HepG2 (cell line): ENCODE measurements around the gene TMCO4. TPM values are rescaled to one million over a fixed set of nuclear protein-coding genes. Genes with fewer than 3 reads are reported as not detected.
A peak's percentile ranks its signal among the peaks of the same experiment; 100 is the strongest.

ENCODE experiments used
- CBX5 ChIP-seq: sonication (generic); formaldehyde crosslinking; IDR thresholded peaks from 2 replicates; pipeline ENCODE4 v1.4.0; 2020; ENCODE audit warnings: missing genetic modification reagents, borderline replicate concordance
- FOXP4 ChIP-seq: sonication (generic); formaldehyde crosslinking; IDR thresholded peaks from 2 replicates; pipeline ENCODE4 v1.4.0; 2020; ENCODE audit warnings: missing genetic modification reagents
- MLX ChIP-seq: IDR thresholded peaks from 2 replicates; pipeline ENCODE4 v1.6.1; 2016
- SALL2 ChIP-seq: sonication (generic); formaldehyde crosslinking; IDR thresholded peaks from 2 replicates; pipeline ENCODE4 v1.8.1; 2023; ENCODE audit warnings: mild to moderate bottlenecking, missing genetic modification reagents, inconsistent platforms
- SAP130 ChIP-seq: IDR thresholded peaks from 2 replicates; pipeline ENCODE4 v1.6.1; 2016; ENCODE audit warnings: low read depth
- ZFP36 ChIP-seq: fragments of 150-350 bp; IDR thresholded peaks from 2 replicates; pipeline ENCODE4 v1.6.1; 2018; ENCODE audit warnings: borderline replicate concordance, low read length, low read depth; ENCODE audit not compliant: partially characterized antibody
- ZNF326 ChIP-seq: sonication (generic); formaldehyde crosslinking; IDR thresholded peaks from 2 replicates; pipeline ENCODE4 v1.4.0; 2020; ENCODE audit warnings: missing genetic modification reagents, borderline replicate concordance
- ZNF333 ChIP-seq: sonication (generic); formaldehyde crosslinking; IDR thresholded peaks from 2 replicates; pipeline ENCODE4 v1.4.0; 2020; ENCODE audit warnings: mild to moderate bottlenecking, missing genetic modification reagents, borderline replicate concordance
- ZNF7 ChIP-seq: IDR thresholded peaks from 2 replicates; pipeline ENCODE4 v1.6.1; 2016; ENCODE audit warnings: missing biosample characterization, missing genetic modification reagents
- polyA plus RNA-seq, 8 experiments: library from polyadenylated mRNA; depleted of rRNA in 3 of 8; stranded (reverse) in 7 of 8; unstranded in 1 of 8; fragments of >200 nt; fragmentation: Illumina TruSeq in 4 of 8; extraction: Trizol in 4 of 8; gene quantifications; 2 replicates each; pipeline versions ENCODE4 v1.2.1 to v1.2.3, GENCODE V29; 2011 to 2016; ENCODE audit warnings: low read depth in 4 of 8, missing spikeins in 1 of 8, mixed read lengths in 1 of 8; ENCODE audit not compliant: insufficient read depth in 1 of 8
- total RNA-seq, 5 experiments: library from RNA; depleted of rRNA; stranded (reverse); fragments of >200 nt; fragmentation: Illumina TruSeq; extraction: Trizol; gene quantifications; 2 replicates each; pipeline ENCODE4 v1.2.3, GENCODE V29; 2016; ENCODE audit warnings: low read depth in 1 of 5
- TF ChIP-seq, protein P1 (sequence below): sonication (generic); formaldehyde crosslinking; IDR thresholded peaks from 2 replicates; pipeline ENCODE4 v1.9.0; 2021; ENCODE audit warnings: missing genetic modification reagents, borderline replicate concordance
- TF ChIP-seq, protein P2 (sequence below): sonication (generic); formaldehyde crosslinking; conservative IDR thresholded peaks from 2 replicates; pipeline ENCODE4 v1.8.0; 2022; ENCODE audit warnings: low read depth, missing genetic modification reagents
- TF ChIP-seq, protein P3 (sequence below), 2 experiments: IDR thresholded peaks; 2 replicates each; pipeline ENCODE4 v1.6.1; 2011 to 2012; ENCODE audit warnings: low read length in 2 of 2, borderline replicate concordance in 1 of 2, low read depth in 1 of 2, mild to moderate bottlenecking in 1 of 2, moderate library complexity in 1 of 2
- TF ChIP-seq, protein P4 (sequence below): sonication (generic); formaldehyde crosslinking; IDR thresholded peaks from 2 replicates; pipeline ENCODE4 v1.5.0; 2020; ENCODE audit warnings: missing genetic modification reagents

The TMCO4 gene
- total and polyA plus RNA-seq, 2 of the 13 experiments (the other 11 are each of a cell fraction or from before 2014, with no cell fraction given): 2.1 to 4.1 TPM

DNA sequence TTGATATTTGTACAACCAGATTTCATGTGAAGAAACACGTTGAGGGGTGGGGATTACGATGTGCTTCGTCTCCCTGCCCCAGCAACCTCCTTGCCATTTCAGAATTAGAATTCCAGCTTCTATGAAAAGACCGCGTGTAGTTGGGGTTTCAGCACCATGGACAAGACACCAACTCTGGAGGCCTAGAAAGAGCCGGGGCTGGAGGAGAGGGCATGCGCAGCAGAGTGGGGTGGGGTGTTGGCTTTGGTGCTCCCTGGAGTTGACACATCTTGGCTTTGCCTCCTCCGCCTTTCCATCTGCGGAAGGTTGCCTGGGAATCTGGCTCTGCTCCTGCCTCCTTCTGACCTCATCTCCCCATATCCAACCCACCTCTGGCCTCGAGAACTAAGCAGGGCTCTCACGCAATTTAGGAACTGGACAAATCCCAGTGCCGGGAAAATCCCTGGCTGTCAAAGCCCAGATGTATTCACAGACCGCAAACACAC is 123.2 kb downstream of the TMCO4 start (continued):
- TF ChIP-seq, protein P1, sequence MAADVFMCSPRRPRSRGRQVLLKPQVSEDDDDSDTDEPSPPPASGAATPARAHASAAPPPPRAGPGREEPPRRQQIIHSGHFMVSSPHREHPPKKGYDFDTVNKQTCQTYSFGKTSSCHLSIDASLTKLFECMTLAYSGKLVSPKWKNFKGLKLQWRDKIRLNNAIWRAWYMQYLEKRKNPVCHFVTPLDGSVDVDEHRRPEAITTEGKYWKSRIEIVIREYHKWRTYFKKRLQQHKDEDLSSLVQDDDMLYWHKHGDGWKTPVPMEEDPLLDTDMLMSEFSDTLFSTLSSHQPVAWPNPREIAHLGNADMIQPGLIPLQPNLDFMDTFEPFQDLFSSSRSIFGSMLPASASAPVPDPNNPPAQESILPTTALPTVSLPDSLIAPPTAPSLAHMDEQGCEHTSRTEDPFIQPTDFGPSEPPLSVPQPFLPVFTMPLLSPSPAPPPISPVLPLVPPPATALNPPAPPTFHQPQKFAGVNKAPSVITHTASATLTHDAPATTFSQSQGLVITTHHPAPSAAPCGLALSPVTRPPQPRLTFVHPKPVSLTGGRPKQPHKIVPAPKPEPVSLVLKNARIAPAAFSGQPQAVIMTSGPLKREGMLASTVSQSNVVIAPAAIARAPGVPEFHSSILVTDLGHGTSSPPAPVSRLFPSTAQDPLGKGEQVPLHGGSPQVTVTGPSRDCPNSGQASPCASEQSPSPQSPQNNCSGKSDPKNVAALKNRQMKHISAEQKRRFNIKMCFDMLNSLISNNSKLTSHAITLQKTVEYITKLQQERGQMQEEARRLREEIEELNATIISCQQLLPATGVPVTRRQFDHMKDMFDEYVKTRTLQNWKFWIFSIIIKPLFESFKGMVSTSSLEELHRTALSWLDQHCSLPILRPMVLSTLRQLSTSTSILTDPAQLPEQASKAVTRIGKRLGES (CRISPR knock-in tag): 0 out of 2 replicates have a peak, but pooled peaks have one; percentile 23
- TF ChIP-seq, protein P2, sequence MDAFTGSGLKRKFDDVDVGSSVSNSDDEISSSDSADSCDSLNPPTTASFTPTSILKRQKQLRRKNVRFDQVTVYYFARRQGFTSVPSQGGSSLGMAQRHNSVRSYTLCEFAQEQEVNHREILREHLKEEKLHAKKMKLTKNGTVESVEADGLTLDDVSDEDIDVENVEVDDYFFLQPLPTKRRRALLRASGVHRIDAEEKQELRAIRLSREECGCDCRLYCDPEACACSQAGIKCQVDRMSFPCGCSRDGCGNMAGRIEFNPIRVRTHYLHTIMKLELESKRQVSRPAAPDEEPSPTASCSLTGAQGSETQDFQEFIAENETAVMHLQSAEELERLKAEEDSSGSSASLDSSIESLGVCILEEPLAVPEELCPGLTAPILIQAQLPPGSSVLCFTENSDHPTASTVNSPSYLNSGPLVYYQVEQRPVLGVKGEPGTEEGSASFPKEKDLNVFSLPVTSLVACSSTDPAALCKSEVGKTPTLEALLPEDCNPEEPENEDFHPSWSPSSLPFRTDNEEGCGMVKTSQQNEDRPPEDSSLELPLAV (CRISPR knock-in tag): no peak
- TF ChIP-seq ZNF7 (CRISPR knock-in tag): no peak
- TF ChIP-seq SALL2: no peak
- no peak for TF ChIP-seq MLX
- TF ChIP-seq ZNF326 (CRISPR knock-in tag): no peak
- peak; percentile 49 for TF ChIP-seq SAP130 (CRISPR knock-in tag)
- TF ChIP-seq ZNF333 (CRISPR knock-in tag): no peak
- TF ChIP-seq, protein P3, sequence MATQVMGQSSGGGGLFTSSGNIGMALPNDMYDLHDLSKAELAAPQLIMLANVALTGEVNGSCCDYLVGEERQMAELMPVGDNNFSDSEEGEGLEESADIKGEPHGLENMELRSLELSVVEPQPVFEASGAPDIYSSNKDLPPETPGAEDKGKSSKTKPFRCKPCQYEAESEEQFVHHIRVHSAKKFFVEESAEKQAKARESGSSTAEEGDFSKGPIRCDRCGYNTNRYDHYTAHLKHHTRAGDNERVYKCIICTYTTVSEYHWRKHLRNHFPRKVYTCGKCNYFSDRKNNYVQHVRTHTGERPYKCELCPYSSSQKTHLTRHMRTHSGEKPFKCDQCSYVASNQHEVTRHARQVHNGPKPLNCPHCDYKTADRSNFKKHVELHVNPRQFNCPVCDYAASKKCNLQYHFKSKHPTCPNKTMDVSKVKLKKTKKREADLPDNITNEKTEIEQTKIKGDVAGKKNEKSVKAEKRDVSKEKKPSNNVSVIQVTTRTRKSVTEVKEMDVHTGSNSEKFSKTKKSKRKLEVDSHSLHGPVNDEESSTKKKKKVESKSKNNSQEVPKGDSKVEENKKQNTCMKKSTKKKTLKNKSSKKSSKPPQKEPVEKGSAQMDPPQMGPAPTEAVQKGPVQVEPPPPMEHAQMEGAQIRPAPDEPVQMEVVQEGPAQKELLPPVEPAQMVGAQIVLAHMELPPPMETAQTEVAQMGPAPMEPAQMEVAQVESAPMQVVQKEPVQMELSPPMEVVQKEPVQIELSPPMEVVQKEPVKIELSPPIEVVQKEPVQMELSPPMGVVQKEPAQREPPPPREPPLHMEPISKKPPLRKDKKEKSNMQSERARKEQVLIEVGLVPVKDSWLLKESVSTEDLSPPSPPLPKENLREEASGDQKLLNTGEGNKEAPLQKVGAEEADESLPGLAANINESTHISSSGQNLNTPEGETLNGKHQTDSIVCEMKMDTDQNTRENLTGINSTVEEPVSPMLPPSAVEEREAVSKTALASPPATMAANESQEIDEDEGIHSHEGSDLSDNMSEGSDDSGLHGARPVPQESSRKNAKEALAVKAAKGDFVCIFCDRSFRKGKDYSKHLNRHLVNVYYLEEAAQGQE (IDR thresholded peaks at IDR 0.05; ENCODE audit: borderline replicate concordance in 1 of 2, low read depth in 1 of 2, low read length in 2 of 2): peak; percentile 90 to 98
- no peak for TF ChIP-seq ZFP36
- no peak for TF ChIP-seq FOXP4 (CRISPR knock-in tag)
- no peak for TF ChIP-seq CBX5 (CRISPR knock-in tag)
- TF ChIP-seq, protein P4, sequence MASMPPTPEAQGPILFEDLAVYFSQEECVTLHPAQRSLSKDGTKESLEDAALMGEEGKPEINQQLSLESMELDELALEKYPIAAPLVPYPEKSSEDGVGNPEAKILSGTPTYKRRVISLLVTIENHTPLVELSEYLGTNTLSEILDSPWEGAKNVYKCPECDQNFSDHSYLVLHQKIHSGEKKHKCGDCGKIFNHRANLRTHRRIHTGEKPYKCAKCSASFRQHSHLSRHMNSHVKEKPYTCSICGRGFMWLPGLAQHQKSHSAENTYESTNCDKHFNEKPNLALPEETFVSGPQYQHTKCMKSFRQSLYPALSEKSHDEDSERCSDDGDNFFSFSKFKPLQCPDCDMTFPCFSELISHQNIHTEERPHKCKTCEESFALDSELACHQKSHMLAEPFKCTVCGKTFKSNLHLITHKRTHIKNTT (CRISPR knock-in tag): no peak
